ENCODE measurements around the gene TBXAS1. TPM values are rescaled to one million over a fixed set of nuclear protein-coding genes. Genes with fewer than 3 reads are reported as not detected.

TBXAS1 gene
- total RNA-seq, 2 donors from 2014 or later: 12.0 to 17.0 TPM

- H3K36me3 ChIP-seq: no peaks in the 10 kb centered on the region
- H3K4me3 ChIP-seq: no peak overlapping the region
- no peak for TF ChIP-seq CTCF (IDR thresholded peaks at IDR 0.05)
- intact Hi-C loops (cut with DNase I): no loop called here
- no peaks in the 10 kb centered on the region for H3K4me1 ChIP-seq
- no peak for DNase-seq
- H3K27me3 ChIP-seq: no peaks in the 10 kb centered on the region
- H3K9me3 ChIP-seq: no peaks in the 10 kb centered on the region
- H3K27ac ChIP-seq: no peak overlapping the region
- no peak overlapping the region for H3K9ac ChIP-seq (ENCODE audit: low read depth in 2 of 2, low read length in 2 of 2)
Measured at GRCh38 chr7:140009735-140010134, 180.7 kb downstream of the TBXAS1 start.

GRCh38 chr7:140010194-140010895 lies 181.3 kb downstream of the TBXAS1 start:
- H3K9me3 ChIP-seq: no peaks in the 10 kb centered on the region
- no peak for DNase-seq

GRCh38 chr7:140013676-140014075 lies 184.6 kb downstream of the TBXAS1 start:
- Histone ChIP-seq H3K4me1 (no peaks in the 10 kb centered on the region), H3K36me3 (no peaks in the 10 kb centered on the region), H3K27me3 (no peaks in the 10 kb centered on the region), H3K9ac (ENCODE audit: low read depth in 2 of 2, low read length in 2 of 2) (no peak overlapping the region), H3K27ac (no peak overlapping the region), H3K9me3 (no peaks in the 10 kb centered on the region), H3K4me3 (no peak overlapping the region)
- intact Hi-C loops (cut with DNase I): no loop called here
- DNase-seq: no peak
- TF ChIP-seq CTCF (IDR thresholded peaks at IDR 0.05): no peak

More at GRCh38 chr7:140010194-140010895, 181.3 kb downstream of the TBXAS1 start:
- Histone ChIP-seq H3K9ac (ENCODE audit: low read depth in 2 of 2, low read length in 2 of 2) (no peak overlapping the region), H3K36me3 (no peaks in the 10 kb centered on the region), H3K27me3 (no peaks in the 10 kb centered on the region), H3K4me3 (no peak overlapping the region), H3K4me1 (no peaks in the 10 kb centered on the region), H3K27ac (no peak overlapping the region)
- intact Hi-C loops (cut with DNase I): no loop called here
- no peak for TF ChIP-seq CTCF (IDR thresholded peaks at IDR 0.05)

GRCh38 chr7:140014123-140014522 lies 185.1 kb downstream of the TBXAS1 start:
- H3K27ac ChIP-seq: no peak overlapping the region
- intact Hi-C loops (cut with DNase I): no loop called here
- no peak overlapping the region for H3K9ac ChIP-seq (ENCODE audit: low read depth in 2 of 2, low read length in 2 of 2)
- no peak overlapping the region for H3K4me3 ChIP-seq
- no peak for TF ChIP-seq CTCF (IDR thresholded peaks at IDR 0.05)
- no peaks in the 10 kb centered on the region for H3K36me3 ChIP-seq
- no peaks in the 10 kb centered on the region for H3K27me3 ChIP-seq
- DNase-seq: no peak
- no peaks in the 10 kb centered on the region for H3K4me1 ChIP-seq
- no peaks in the 10 kb centered on the region for H3K9me3 ChIP-seq

GRCh38 chr7:140015471-140015970 lies 186.5 kb downstream of the TBXAS1 start:
- no peak for DNase-seq
- Histone ChIP-seq H3K27ac (no peak overlapping the region), H3K4me3 (no peak overlapping the region), H3K4me1 (no peaks in the 10 kb centered on the region), H3K36me3 (no peaks in the 10 kb centered on the region), H3K9me3 (no peaks in the 10 kb centered on the region), H3K9ac (ENCODE audit: low read depth in 2 of 2, low read length in 2 of 2) (no peak overlapping the region), H3K27me3 (no peaks in the 10 kb centered on the region)
- intact Hi-C loops (cut with DNase I): no loop called here
- no peak for TF ChIP-seq CTCF (IDR thresholded peaks at IDR 0.05)
